Measurements from ENCODE around the gene PPP2R5E. TPM values are rescaled to one million over a fixed set of nuclear protein-coding genes. Genes with fewer than 3 reads are reported as not detected.

PPP2R5E gene
- total and polyA plus RNA-seq, 5 experiments from 2014 or later = 32.3 to 39.5 (median 33.3) TPM

DNA sequence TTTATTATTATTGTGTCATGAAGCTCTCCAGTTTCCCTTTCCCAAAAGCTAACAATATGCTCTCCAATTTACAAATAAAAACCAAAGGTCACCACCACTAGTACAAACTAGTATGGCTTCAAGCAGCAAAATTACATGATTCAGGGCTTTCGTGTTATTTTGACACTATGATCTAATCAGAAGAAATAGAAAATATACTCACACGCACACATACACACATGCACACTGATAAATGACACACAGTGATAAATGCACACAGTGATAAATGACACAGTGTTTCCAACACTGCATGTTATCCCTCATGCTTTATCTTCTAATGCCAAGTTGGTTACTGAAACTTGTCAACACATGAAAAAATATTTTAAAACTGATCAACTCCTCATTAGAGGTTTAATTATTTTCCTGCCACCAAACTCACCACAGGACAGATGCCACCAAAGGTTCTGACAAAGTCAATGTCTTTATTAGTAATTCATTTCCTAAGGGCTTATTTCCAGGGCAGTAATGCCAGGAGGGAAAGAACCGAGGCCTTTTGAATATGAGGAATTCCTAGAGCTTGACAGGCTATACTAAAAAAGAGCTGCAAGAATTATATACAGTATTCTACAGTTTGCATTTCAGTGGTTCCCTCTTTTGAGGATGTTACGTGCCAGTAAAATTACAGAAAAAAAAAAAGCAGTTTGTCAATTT is 82.4 kb downstream of the PPP2R5E start:
- Mint-ChIP-seq H3K9me3 (no peaks in the 10 kb centered on the region), H3K4me3 (no peak overlapping the region), H3K27ac (no peak overlapping the region), H3K27me3 (no peaks in the 10 kb centered on the region), H3K36me3 (peaks cover 5 to 21% (median 7%) of the 10 kb centered on the region in 3 donors), H3K4me1 (peaks cover 21 to 37% (median 26%) of the 10 kb centered on the region in 4 donors)
- ATAC-seq = no peak
- POLR2A ChIA-PET = interaction anchor here (1.2 kb wide), 1 partner anchor 11 kb away, joined by 3 read pairs; no protein-coding TSS in a partner anchor
- no peak for DNase-seq

DNA sequence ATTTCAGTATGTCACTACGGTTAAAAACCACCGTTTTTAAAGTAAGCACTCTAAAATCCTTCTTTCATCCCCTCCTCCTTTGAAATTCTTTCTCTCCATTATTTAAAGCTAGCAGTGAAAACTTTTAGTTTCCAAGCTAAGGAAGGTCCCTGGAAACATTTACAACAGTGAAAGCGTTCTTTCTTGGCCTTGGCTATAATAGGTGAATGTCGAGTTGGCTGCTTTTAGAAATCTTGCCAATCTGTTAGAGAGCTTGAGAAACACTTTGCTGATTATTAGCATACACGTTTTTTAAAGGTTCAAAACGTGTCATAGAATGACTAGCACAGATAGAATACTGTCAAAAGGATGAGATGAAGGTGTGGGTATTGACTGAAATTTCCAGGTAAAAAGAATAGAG is 83.4 kb downstream of the PPP2R5E start:
- H3K4me1 Mint-ChIP-seq = peaks cover 27 to 45% (median 34%) of the 10 kb centered on the region in 4 donors
- no peak overlapping the region for H3K4me3 Mint-ChIP-seq

DNA sequence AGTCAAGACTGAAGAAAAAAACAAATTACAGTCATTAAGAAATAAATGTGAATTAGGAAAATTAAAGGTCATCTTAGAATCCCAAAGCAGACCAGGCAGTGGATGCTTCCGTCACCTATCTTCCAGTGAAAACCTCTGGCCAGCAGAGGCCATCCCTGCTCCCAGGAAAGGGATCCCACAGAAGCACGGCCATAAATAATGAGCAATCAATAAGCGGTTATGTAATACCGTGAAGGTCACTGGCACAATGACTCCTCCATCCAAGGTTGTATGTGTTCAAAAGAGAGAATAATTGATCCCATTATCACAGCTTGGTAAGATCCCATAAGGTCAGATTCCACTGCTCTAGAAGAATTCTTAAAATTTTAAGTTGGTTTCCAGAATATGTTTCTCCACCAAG is 85.7 kb downstream of the PPP2R5E start:
- DNase-seq (no peak), ATAC-seq (no peak)
- Mint-ChIP-seq H3K27me3 (no peaks in the 10 kb centered on the region), H3K36me3 (peaks cover 0 to 26% (median 18%) of the 10 kb centered on the region in 3 donors), H3K4me3 (no peak overlapping the region), H3K9me3 (no peaks in the 10 kb centered on the region), H3K4me1 (peaks cover 22 to 52% (median 40%) of the 10 kb centered on the region in 4 donors), H3K27ac (peak overlapping the region in 2 of 10 donors; percentile 7 to 54)
- POLR2A ChIA-PET = no interaction called here

More for the DNA sequence above, 83.4 kb downstream of the PPP2R5E start:
- no peak overlapping the region for H3K27ac Mint-ChIP-seq
- no peaks in the 10 kb centered on the region for H3K27me3 Mint-ChIP-seq
- H3K36me3 Mint-ChIP-seq = peaks cover 5 to 22% (median 7%) of the 10 kb centered on the region in 3 donors
- ATAC-seq = no peak
- POLR2A ChIA-PET = no interaction called here
- no peaks in the 10 kb centered on the region for H3K9me3 Mint-ChIP-seq
- no peak for DNase-seq

DNA sequence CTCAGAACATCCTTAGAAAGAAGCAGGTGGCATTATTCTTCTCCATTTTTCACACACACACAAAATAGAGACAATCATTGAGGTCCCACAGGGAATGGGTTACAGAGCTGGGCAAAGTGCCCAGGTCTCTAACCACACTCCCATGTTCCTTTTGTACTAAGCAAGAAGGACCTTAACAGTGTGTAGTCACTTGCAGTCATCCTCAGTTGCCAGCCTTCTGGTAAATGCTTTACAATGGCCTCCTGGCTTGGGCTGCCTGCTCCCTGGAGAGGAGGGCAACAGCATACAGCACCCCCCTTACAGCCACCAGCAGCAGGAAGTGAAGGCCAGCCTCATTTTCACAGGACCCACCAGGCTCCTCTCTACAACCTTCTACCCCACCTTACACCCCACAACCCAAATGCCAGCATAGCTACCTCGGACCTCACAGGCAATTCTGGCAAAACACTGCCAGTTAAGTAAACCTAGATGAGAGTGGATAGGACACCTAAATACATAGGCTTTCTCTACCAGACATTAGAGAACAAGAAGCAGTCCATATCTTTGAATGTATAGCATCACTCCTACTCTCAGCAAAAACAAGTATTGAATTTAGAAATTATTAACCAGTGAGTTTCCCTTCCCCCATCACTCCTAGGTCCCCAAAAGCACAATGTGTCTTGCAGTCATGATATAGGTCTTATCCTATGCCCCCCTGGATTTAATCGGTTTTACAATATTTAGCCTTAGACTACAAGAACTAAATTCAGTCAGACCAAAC is 88.1 kb downstream of the PPP2R5E start:
- ATAC-seq = no peak
- peak overlapping the region in 8 of 10 donors; percentile 11 to 70 (median 39) for H3K27ac Mint-ChIP-seq
- DNase-seq = no peak
- peaks cover 5 to 37% (median 17%) of the 10 kb centered on the region in 3 donors for H3K36me3 Mint-ChIP-seq
- peaks cover 21 to 53% (median 37%) of the 10 kb centered on the region in 4 donors for H3K4me1 Mint-ChIP-seq
- no peaks in the 10 kb centered on the region for H3K9me3 Mint-ChIP-seq
- no peaks in the 10 kb centered on the region for H3K27me3 Mint-ChIP-seq
- H3K4me3 Mint-ChIP-seq = no peak overlapping the region
- POLR2A ChIA-PET = no interaction called here

DNA sequence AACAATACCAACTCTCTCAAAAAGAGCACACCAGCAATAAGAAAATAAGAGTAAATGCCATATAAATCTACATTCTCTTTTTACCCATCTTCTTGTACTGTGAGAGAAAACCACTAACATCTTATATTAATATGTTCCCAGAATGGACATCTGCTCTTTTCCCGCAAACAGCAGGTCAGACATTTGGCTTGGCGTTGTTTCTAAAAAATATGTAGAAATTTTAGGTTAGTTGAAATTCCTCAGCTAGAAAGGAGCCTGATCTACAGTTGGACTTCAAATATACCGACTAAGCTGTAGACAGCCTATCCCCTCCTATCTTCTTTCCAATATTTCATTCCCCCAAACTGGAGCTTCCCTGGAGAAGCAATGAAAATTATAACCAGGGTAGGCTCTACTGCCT is 88.7 kb downstream of the PPP2R5E start:
- H3K4me1 Mint-ChIP-seq = peaks cover 22 to 49% (median 34%) of the 10 kb centered on the region in 4 donors
- no peaks in the 10 kb centered on the region for H3K27me3 Mint-ChIP-seq
- POLR2A ChIA-PET = no interaction called here
- DNase-seq (no peak), ATAC-seq (no peak)
- no peaks in the 10 kb centered on the region for H3K9me3 Mint-ChIP-seq
- no peak overlapping the region for H3K4me3 Mint-ChIP-seq
- H3K27ac Mint-ChIP-seq = peak overlapping the region in 4 of 10 donors; percentile 11 to 49 (median 32)
- peaks cover 5 to 40% (median 19%) of the 10 kb centered on the region in 3 donors for H3K36me3 Mint-ChIP-seq

DNA sequence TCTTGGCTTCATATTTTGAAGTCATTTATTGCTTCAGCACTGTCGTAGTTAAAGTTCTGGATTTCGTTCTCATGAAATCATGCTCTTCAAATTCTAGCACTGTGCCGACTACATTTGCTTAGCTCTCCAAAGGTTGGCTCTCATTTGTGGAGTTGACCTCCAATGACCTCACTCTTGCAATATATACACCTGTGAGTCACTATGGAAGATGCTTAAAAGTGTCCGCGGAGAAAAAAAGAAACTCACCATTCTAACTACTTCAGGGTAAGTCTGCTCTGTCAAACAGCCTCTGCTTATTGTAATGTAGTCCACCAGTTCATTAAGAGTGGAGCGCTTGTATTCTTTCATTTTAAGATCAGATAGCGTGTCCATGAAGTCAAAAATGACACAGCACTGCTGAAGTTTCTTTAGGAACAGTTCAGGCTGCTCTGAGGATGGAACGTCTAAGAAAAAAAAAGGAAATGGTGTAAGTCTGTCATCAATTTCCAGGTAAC is 89.7 kb downstream of the PPP2R5E start:
- ATAC-seq (no peak), DNase-seq (no peak)
- no peak overlapping the region for H3K4me3 Mint-ChIP-seq
- H3K9me3 Mint-ChIP-seq = no peaks in the 10 kb centered on the region
- POLR2A ChIA-PET = no interaction called here
- no peaks in the 10 kb centered on the region for H3K27me3 Mint-ChIP-seq
- no peak overlapping the region for H3K27ac Mint-ChIP-seq
- peaks cover 24 to 50% (median 35%) of the 10 kb centered on the region in 4 donors for H3K4me1 Mint-ChIP-seq
- peaks cover 5 to 46% (median 25%) of the 10 kb centered on the region in 3 donors for H3K36me3 Mint-ChIP-seq

DNA sequence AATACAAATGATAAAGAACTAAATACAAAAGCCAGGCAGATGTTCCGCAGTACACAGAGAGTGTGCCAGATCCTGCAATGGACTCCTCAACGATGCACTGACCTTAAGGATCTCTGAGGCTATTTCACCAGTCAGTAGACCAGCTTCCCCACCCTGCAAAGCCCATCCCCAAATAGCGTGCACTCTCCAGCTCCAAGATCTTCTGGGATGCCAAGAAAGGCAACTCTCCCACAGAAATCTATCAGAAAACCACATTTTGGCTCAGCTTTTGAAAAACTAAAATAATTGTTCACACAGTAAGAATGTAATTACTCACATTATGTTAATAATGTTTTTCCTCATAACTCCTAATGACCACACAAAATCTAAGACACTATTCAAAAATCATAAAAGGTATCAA is 90.4 kb downstream of the PPP2R5E start:
- Mint-ChIP-seq H3K4me1 (peaks cover 19 to 46% (median 30%) of the 10 kb centered on the region in 4 donors), H3K27me3 (no peaks in the 10 kb centered on the region), H3K4me3 (no peak overlapping the region), H3K27ac (no peak overlapping the region), H3K9me3 (no peaks in the 10 kb centered on the region), H3K36me3 (peaks cover 5 to 51% (median 25%) of the 10 kb centered on the region in 3 donors)
- POLR2A ChIA-PET = no interaction called here
- no peak for DNase-seq
- ATAC-seq = no peak

DNA sequence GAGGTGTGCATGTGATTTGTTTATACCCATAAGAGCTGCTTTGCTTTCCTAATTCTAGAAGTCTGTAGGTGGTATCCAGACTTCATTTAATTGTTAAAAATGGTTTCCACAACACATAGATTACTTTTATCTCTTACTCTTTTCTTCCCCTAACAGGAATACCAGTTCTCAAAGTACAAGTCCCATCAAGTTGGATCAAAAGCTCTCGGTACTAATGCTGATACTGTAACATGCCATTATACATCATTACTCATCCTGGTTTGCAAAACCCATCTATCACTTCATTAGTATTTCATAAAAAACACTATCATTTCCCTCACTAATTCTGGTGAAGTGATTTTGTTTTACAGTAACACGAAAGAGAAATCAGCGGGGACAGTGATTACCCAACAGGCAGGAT is 94.3 kb downstream of the PPP2R5E start:
- Mint-ChIP-seq H3K36me3 (peaks cover 5 to 64% (median 32%) of the 10 kb centered on the region in 3 donors), H3K27ac (no peak overlapping the region), H3K4me1 (peaks cover 15 to 40% (median 20%) of the 10 kb centered on the region in 4 donors)

DNA sequence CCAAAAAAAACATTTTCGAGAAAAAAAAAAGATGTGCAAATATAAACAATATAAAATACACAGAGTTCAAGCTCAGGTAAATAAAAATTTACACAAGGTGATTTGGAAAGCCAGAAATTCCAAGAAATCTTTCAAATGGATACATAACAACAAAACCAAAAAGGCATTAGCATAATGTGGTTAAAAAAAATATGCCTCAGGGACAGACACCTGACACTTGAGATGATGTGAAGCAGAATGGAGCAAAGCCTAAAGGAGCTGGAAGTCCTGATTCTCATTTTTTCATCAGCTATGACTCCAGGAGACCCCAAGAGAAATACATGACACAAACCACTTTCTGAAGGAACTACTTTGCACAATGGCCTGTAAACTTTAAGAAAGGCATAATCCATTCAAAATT is 98.6 kb downstream of the PPP2R5E start:
- Mint-ChIP-seq H3K27me3 (no peaks in the 10 kb centered on the region), H3K4me1 (peaks cover 28 to 39% (median 28%) of the 10 kb centered on the region in 4 donors), H3K9me3 (no peaks in the 10 kb centered on the region), H3K4me3 (no peak overlapping the region), H3K27ac (no peak overlapping the region), H3K36me3 (peaks cover 0 to 48% (median 24%) of the 10 kb centered on the region in 3 donors)
- POLR2A ChIA-PET = no interaction called here
- no peak for ATAC-seq
- no peak for DNase-seq

More for the DNA sequence above, 94.3 kb downstream of the PPP2R5E start:
- no peak for ATAC-seq
- Mint-ChIP-seq H3K4me3 (no peak overlapping the region), H3K9me3 (no peaks in the 10 kb centered on the region), H3K27me3 (no peaks in the 10 kb centered on the region)
- POLR2A ChIA-PET = interaction anchor here (0.7 kb wide), 1 partner anchor 194 kb away, joined by 7 read pairs; no protein-coding TSS in a partner anchor
- DNase-seq = no peak

DNA sequence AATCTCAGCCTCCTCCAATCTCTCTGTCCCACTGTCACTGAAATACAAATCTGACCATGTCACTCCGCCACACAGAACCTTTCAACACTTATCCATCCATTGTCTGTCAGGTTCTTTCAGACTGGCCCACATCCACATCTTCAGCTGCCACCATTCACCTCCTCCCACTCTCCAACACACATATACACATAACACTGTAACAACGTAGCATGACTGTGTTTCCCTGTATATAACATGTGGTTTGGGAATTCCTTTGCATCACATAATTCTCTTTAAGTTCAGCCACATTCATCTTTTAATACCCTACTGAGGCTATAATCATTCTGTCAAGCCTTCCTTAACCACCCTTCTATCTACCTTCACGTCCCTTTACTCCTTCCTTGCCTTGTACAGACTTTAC is 99.2 kb downstream of the PPP2R5E start:
- Mint-ChIP-seq H3K36me3 (peaks cover 0 to 44% (median 21%) of the 10 kb centered on the region in 3 donors), H3K9me3 (no peaks in the 10 kb centered on the region)

DNA sequence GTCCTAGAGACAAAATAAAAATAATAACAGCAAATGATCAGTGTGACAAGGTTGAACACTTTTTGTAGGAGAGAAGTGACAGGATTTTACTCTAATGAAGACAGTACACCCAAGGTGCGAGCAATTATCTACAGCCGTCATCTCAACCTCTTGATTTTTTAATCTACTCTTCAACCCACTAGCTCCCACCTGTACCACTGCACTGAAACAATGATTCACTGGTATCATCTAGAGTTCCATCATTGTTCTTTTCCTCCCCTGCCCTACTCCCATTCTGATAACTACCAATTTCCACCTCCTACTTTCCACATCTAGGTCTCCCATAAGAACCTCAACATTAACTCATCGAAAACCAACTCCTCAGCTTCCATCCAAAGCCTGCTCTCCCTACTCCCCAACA is 99.8 kb downstream of the PPP2R5E start:
- no peak for DNase-seq
- Mint-ChIP-seq H3K9me3 (no peaks in the 10 kb centered on the region), H3K4me1 (peaks cover 23 to 44% (median 35%) of the 10 kb centered on the region in 4 donors), H3K27ac (peak overlapping the region in 2 of 10 donors; percentile 12 to 63), H3K27me3 (no peaks in the 10 kb centered on the region), H3K36me3 (peaks cover 0 to 40% (median 18%) of the 10 kb centered on the region in 3 donors), H3K4me3 (peak overlapping the region in 1 of 10 donors; percentile 0)
- POLR2A ChIA-PET = no interaction called here
- no peak for ATAC-seq

More for the DNA sequence above, 99.2 kb downstream of the PPP2R5E start:
- POLR2A ChIA-PET = no interaction called here
- no peak for DNase-seq
- H3K4me1 Mint-ChIP-seq = peaks cover 25 to 41% (median 31%) of the 10 kb centered on the region in 4 donors
- ATAC-seq = no peak
- H3K27ac Mint-ChIP-seq = peak overlapping the region in 1 of 10 donors; percentile 12
- H3K4me3 Mint-ChIP-seq = peak overlapping the region in 1 of 10 donors; percentile 11
- no peaks in the 10 kb centered on the region for H3K27me3 Mint-ChIP-seq

DNA sequence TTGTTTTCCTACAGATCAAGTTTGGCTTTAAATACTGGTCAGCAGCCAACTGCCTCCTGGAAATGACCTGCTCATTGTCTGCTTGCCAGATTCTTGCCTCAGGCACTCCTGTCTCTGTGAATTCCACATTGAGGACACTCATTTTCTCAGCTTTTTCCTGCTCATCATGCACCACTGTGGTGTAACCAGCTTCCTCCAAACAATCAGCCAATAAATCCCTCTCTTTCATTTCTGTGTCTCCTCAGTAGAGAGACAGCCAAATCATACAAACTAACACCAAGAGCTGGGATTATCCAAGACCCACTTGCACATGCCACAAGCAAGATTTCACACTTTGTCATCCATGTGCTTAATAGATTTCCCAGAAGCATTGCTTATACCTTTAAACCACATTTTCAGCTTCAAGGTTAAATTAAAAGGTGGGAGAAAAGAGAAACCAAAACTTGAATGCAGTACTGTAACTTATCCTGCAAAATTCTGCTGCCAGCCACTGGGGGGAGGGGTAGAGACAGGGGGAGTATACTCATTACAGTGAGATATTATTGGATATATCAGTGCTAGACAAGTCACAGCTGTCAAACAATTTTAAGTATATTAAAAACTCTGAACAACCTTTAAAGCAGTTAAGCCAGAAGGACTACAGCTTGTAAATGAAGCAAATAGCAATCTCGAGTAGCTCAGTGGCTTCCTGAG is 105.0 kb downstream of the PPP2R5E start:
- H3K27me3 Mint-ChIP-seq = no peaks in the 10 kb centered on the region
- peak overlapping the region in 7 of 10 donors; percentile 12 to 55 (median 36) for H3K27ac Mint-ChIP-seq
- DNase-seq = peak in 1 of 10 donors; percentile 21
- peak in 1 of 2 donors; percentile 63 for ATAC-seq
- POLR2A ChIA-PET = no interaction called here
- no peaks in the 10 kb centered on the region for H3K9me3 Mint-ChIP-seq
- peaks cover 0 to 23% (median 11%) of the 10 kb centered on the region in 3 donors for H3K36me3 Mint-ChIP-seq
- H3K4me1 Mint-ChIP-seq = peaks cover 39 to 73% (median 61%) of the 10 kb centered on the region in 4 donors
- peak overlapping the region in 8 of 10 donors; percentile 1 to 50 (median 16) for H3K4me3 Mint-ChIP-seq
